ENCODE measurements around the gene FOXD4L1. TPM values are rescaled to one million over a fixed set of nuclear protein-coding genes. Genes with fewer than 3 reads are reported as not detected.
"Not testable (repeated sequence)": the region's sequence is repeated elsewhere in the genome, so short reads cannot be mapped to it uniquely, and the experiment has no call there.

The FOXD4L1 gene
- total RNA-seq, 4 donors from 2014 or later: 0.17 to 0.42 TPM; not detected in 2

DNA sequence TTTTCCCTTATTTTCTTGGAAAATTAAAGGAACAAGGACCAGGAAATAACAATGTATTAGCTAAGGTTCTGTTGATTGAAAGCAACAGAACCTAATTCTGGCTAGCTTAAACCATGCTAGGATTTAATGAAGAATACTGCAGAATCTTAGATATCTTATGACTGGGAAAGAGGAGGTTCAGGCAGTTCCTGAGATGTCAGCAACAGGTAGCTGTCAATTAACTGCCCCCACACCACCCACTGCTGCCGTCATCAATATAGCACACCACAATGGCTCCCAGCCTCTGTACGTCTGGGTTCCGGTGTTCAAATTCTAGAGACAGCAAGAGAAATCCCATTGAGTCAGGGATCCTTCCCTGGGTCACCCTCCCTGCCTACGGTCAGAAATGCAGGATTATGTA, 34.5 kb downstream of the FOXD4L1 start:
- H3K36me3 ChIP-seq; DNase-seq (ENCODE audit: extremely low spot score); H3K4me1 ChIP-seq; intact Hi-C loops (cut with DNase I); H3K27ac ChIP-seq (replicated peaks in 1 of 4); H3K4me3 ChIP-seq; H3K9me3 ChIP-seq; H3K27me3 ChIP-seq: not testable (repeated sequence)
- WGBS: no CpG with 5 or more reads among the region's 4 CpGs

DNA sequence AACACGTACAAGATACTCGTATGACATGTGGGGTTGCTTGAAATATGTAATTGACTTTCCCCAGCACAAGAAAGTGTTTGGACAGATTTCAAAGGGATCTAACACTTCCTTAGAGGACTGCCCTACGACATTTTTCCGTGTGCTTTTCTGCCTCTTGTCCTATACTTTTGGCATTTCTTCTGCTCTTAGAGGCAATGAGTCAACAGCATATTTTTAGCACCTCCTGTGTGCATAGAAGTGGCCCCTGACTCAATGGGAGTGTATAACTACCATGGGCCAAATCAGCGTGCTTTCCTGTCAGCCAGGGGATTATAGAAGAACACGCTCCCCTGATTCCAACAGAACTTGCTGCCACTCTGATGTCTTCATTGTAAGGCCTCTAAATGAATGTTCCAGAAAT, 38.1 kb downstream of the FOXD4L1 start:
- H3K4me3 ChIP-seq; H3K27ac ChIP-seq (replicated peaks in 1 of 4); DNase-seq (ENCODE audit: extremely low spot score); H3K4me1 ChIP-seq; H3K27me3 ChIP-seq; H3K9me3 ChIP-seq; H3K36me3 ChIP-seq; intact Hi-C loops (cut with DNase I): not testable (repeated sequence)
- 67% methylated on average over 6 of the region's 6 CpGs for WGBS

DNA sequence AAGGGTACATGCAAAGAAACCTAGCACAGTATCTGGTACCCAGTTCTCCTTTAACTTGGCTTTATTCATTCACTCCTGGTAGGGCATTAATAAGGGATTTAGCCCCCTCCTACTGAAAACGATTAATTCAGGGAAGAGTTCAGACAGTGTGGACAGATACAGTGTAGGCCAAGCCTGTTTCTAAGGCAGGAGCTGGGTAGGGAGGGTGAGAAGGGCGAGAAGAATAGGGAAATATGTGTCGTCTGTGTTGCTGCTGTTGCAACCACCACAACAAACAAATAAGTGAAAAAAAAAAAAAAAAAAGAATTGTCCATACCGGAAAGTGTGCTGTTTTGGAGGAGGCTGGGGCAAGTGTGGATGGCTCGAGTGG, 42.4 kb downstream of the FOXD4L1 start:
- H3K4me1 ChIP-seq; intact Hi-C loops (cut with DNase I); DNase-seq (ENCODE audit: extremely low spot score); H3K9me3 ChIP-seq; H3K36me3 ChIP-seq; H3K27me3 ChIP-seq: not testable (repeated sequence)
- WGBS: 6% methylated on average over 5 of the region's 5 CpGs
- Histone ChIP-seq H3K27ac (replicated peaks in 1 of 4) (peak overlapping the region; percentile 86 to 97 (median 96)), H3K4me3 (peak overlapping the region in 3 of 4 donors; percentile 64 to 77 (median 76))

DNA sequence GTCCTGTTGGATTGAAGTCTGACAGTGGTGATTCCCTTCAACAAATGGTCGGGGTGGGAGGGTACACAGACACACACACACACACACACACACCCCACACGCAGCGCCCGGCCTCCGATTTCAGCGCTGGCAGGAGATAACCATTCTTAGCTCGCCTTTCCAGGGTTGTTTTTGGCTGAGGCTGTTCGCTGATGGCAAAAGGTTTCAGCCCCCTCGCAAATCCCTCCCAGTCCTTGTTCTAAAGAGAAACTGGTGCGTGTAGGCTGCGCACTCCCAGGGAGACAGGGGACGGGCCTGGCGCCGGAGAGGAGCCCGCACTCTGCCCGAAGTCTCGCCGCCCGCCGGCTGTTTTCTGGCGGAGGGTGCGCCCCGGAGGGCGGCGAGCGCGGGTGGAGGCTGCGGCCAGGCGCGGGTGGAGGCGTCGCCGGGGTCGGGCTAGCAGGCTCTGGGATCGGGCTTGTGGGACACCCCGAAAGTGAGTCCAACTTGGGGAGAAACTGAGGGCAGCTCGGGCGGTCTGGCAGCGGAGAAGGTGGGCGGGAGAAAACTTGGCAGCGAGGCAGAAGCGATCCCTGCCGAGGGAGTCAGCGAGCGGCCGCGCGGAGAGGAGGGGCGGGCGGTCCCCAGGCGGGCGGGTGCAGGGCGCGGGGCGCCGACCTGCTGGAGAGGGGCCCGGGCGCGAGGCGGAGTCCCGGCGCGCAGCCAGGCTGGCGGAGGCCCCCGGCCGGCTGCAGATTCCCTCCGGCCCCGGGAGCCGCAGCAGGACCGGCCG, 42.9 kb downstream of the FOXD4L1 start:
- peak; percentile 91 for DNase-seq (ENCODE audit: extremely low spot score)
- H3K9me3 ChIP-seq; H3K4me1 ChIP-seq; H3K27me3 ChIP-seq; H3K36me3 ChIP-seq; intact Hi-C loops (cut with DNase I): not testable (repeated sequence)
- WGBS: 0% methylated on average over 15 of the region's 71 CpGs
- TF ChIP-seq POLR2AphosphoS5 (IDR thresholded peaks at IDR 0.05): peak; percentile 15 to 82
- Histone ChIP-seq H3K4me3 (peak overlapping the region; percentile 64 to 88 (median 76)), H3K27ac (replicated peaks in 1 of 4) (peak overlapping the region; percentile 86 to 97 (median 96))

DNA sequence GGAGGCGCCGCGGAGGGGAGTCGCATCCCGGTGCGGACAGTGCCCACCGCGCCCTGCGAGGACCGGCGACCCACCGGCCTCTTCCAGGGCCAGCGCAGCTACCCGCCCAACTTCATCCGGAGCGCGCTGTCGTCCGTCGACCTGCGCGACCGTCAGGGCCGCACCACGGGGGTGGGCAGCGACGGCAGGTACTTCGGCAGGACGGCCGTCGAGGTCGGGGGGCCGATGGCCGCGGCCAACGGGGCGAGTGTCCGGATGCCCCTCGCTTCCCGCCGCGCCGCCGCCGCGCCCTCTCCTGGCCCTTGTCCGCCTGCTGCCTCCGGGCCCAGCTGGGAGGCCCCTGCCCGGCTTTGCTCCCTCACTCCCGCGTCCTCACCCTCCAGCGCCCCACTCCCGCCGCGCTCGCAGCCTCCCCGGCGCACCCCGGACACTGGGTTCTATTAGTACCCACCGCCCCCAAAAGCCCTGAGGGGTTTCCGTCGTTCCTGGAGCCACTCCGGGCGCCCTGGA, 43.6 kb downstream of the FOXD4L1 start:
- Histone ChIP-seq H3K4me3 (peak overlapping the region; percentile 64 to 88 (median 76)), H3K27ac (replicated peaks in 1 of 4) (peak overlapping the region; percentile 86 to 97 (median 96))
- WGBS: no CpG with 5 or more reads among the region's 64 CpGs
- DNase-seq (ENCODE audit: extremely low spot score); H3K9me3 ChIP-seq; intact Hi-C loops (cut with DNase I); H3K27me3 ChIP-seq; H3K36me3 ChIP-seq; H3K4me1 ChIP-seq: not testable (repeated sequence)
- TF ChIP-seq, protein P1, sequence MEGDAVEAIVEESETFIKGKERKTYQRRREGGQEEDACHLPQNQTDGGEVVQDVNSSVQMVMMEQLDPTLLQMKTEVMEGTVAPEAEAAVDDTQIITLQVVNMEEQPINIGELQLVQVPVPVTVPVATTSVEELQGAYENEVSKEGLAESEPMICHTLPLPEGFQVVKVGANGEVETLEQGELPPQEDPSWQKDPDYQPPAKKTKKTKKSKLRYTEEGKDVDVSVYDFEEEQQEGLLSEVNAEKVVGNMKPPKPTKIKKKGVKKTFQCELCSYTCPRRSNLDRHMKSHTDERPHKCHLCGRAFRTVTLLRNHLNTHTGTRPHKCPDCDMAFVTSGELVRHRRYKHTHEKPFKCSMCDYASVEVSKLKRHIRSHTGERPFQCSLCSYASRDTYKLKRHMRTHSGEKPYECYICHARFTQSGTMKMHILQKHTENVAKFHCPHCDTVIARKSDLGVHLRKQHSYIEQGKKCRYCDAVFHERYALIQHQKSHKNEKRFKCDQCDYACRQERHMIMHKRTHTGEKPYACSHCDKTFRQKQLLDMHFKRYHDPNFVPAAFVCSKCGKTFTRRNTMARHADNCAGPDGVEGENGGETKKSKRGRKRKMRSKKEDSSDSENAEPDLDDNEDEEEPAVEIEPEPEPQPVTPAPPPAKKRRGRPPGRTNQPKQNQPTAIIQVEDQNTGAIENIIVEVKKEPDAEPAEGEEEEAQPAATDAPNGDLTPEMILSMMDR (IDR thresholded peaks at IDR 0.05): peak in 1 of 3 experiments; percentile 15

DNA sequence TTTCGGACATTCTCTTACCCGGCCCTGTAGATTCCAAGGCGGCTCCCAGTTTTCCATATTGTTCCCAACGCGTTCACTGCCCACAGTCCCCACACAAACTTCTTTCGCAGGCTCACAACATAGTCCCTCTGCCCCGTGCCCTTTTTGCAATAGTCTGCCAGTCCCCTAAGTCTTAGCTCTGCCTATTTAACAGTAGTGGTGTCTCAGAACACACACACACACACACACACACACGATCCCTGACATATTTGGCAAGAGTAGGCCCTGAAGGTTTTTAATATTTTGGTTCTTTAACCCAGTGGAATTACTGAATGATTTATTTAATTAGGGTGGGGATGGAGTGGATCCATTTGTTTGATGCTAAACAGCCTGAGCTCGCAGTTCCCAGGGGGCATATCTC, 44.1 kb downstream of the FOXD4L1 start:
- intact Hi-C loops (cut with DNase I); H3K27me3 ChIP-seq; DNase-seq (ENCODE audit: extremely low spot score); H3K36me3 ChIP-seq; H3K4me1 ChIP-seq; H3K9me3 ChIP-seq: not testable (repeated sequence)
- peak overlapping the region; percentile 64 to 88 (median 76) for H3K4me3 ChIP-seq
- WGBS: no CpG with 5 or more reads among the region's 9 CpGs
- H3K27ac ChIP-seq (replicated peaks in 1 of 4): peak overlapping the region; percentile 86 to 97 (median 96)

Other genes with a start within 250 kb of the FOXD4L1 start
- 1 to 10 TPM in 2 of 4 donors, under 1 TPM in 2; 0.58 to 2.1 (median 1.1) TPM for gene PAX8, start 219.7 kb upstream of the FOXD4L1 start, total RNA-seq
- 10 to 100 TPM; 23.5 to 39.0 (median 32.6) TPM for gene ZNG1B, start 61.0 kb upstream of the FOXD4L1 start, total RNA-seq
- gene RABL2A, start 128.6 kb downstream of the FOXD4L1 start, total RNA-seq: 10 to 100 TPM in 2 of 4 donors, 1 to 10 TPM in 2; 6.5 to 17.9 (median 9.1) TPM

Measured in esophagus muscularis mucosa (tissue), 4 donors.